IMR-90 (cell line): ENCODE results near the gene CFAP221. TPM values are rescaled to one million over a fixed set of nuclear protein-coding genes. Genes with fewer than 3 reads are reported as not detected.

Experiments
- ATAC-seq: fragments of 200-7000 bp; cut with Tn5 transposase; 2 replicates; pipeline ENCODE4 v1.9.1; 2020; ENCODE audit warnings: low read depth, mild to moderate bottlenecking, moderate library complexity
- BruUV-seq: library from RNA; stranded (reverse); fragments of 400-500 nt; replicated peaks from 2 replicates; lab custom pipeline; 2021; lab: Mats Ljungman, UMichigan
- CTCF ChIA-PET: fragments of 300-600 bp; formaldehyde crosslinking; extraction: SDS; loops from one replicate; lab custom pipeline; 2021; ENCODE audit warnings: antibody characterized with exemption; lab: Yijun Ruan, JAX
- POLR2A ChIA-PET: fragments of 300-600 bp; sonication (Branson Sonifier 250); formaldehyde crosslinking; loops from one replicate; lab custom pipeline; 2022; ENCODE audit warnings: antibody characterized with exemption; ENCODE audit not compliant: unreplicated experiment; lab: Charles Lee
- DNase-seq: peaks from one replicate; pipeline ENCODE4 v3.0.0; 2013
- H2AFZ ChIP-seq: replicated peaks from 2 replicates; pipeline ENCODE3; 2013; ENCODE audit warnings: low read length, mild to moderate bottlenecking; ENCODE audit not compliant: poor library complexity
- H2AK5ac ChIP-seq: 2 replicates; pipeline ENCODE4 v1.6.1; 2013; ENCODE audit warnings: low read depth, low read length, inconsistent platforms
- H2AK9ac ChIP-seq: replicated peaks from 2 replicates; pipeline ENCODE3; 2013; ENCODE audit warnings: mild to moderate bottlenecking, low read depth, low read length, moderate library complexity; ENCODE audit not compliant: poor library complexity
- H2BK120ac ChIP-seq: 2 replicates; pipeline ENCODE4 v1.6.1; 2013; ENCODE audit warnings: low read depth, low read length, inconsistent platforms
- H2BK15ac ChIP-seq: 3 replicates; pipeline ENCODE4 v1.6.1; 2013; ENCODE audit warnings: low read depth, low read length, inconsistent platforms
- H2BK20ac ChIP-seq: 2 replicates; pipeline ENCODE4 v1.6.1; 2013; ENCODE audit warnings: low read depth, mild to moderate bottlenecking, inconsistent platforms, low read length, moderate library complexity
- H2BK5ac ChIP-seq: 2 replicates; pipeline ENCODE4 v1.6.1; 2013; ENCODE audit warnings: mild to moderate bottlenecking, low read depth, low read length, inconsistent platforms; ENCODE audit not compliant: poor library complexity, severe bottlenecking
- H3K14ac ChIP-seq: replicated peaks from 2 replicates; pipeline ENCODE4 v1.6.1; 2013; ENCODE audit warnings: low read depth, low read length, inconsistent platforms
- H3K18ac ChIP-seq: 2 replicates; pipeline ENCODE4 v1.6.1; 2013; ENCODE audit warnings: low read depth, low read length, control low read depth
- H3K23ac ChIP-seq: 2 replicates; pipeline ENCODE4 v1.6.1; 2013; ENCODE audit warnings: low read depth, low read length, inconsistent platforms
- H3K27ac ChIP-seq: 2 replicates; pipeline ENCODE4 v1.5.1; 2013; ENCODE audit warnings: mild to moderate bottlenecking, control low read depth, low read length; ENCODE audit not compliant: insufficient read depth
- H3K27me3 ChIP-seq: 2 replicates; pipeline ENCODE4 v1.6.1; 2013; ENCODE audit warnings: low read length; ENCODE audit not compliant: control insufficient read depth, insufficient read depth
- H3K36me3 ChIP-seq: 2 replicates; pipeline ENCODE4 v1.6.1; 2013; ENCODE audit warnings: low read length, mixed read lengths; ENCODE audit not compliant: control insufficient read depth, insufficient read depth
- H3K4ac ChIP-seq: 2 replicates; pipeline ENCODE4 v1.6.1; 2013; ENCODE audit warnings: low read depth, low read length, inconsistent platforms
- H3K4me1 ChIP-seq: 2 replicates; pipeline ENCODE4 v1.6.1; 2013; ENCODE audit warnings: low read length, mixed read lengths; ENCODE audit not compliant: control insufficient read depth, insufficient read depth
- H3K4me2 ChIP-seq: 2 replicates; pipeline ENCODE4 v1.6.1; 2013; ENCODE audit warnings: low read depth, mild to moderate bottlenecking, control low read depth, low read length, moderate library complexity
- H3K4me3 ChIP-seq: 2 replicates; pipeline ENCODE4 v1.5.1; 2013; ENCODE audit warnings: low read depth, mild to moderate bottlenecking, control low read depth, low read length, moderate library complexity; ENCODE audit not compliant: insufficient read depth
- H3K56ac ChIP-seq: 2 replicates; pipeline ENCODE4 v1.6.1; 2013; ENCODE audit warnings: low read length, inconsistent platforms; ENCODE audit not compliant: insufficient read depth; ENCODE audit errors: extremely low read depth
- H3K79me1 ChIP-seq, 2 experiments: 2 replicates each; pipeline ENCODE4 v1.6.1; 2013; ENCODE audit warnings: low read length in 2 of 2, inconsistent platforms in 1 of 2, low read depth in 1 of 2
- H3K9ac ChIP-seq: 2 replicates; pipeline ENCODE4 v1.6.1; 2013; ENCODE audit warnings: low read depth, low read length, control low read depth
- H3K9me1 ChIP-seq: 2 replicates; pipeline ENCODE4 v1.6.1; 2013; ENCODE audit warnings: low read length, inconsistent platforms; ENCODE audit not compliant: insufficient read depth
- H3K9me3 ChIP-seq: 2 replicates; pipeline ENCODE4 v1.6.1; 2013; ENCODE audit warnings: low read length; ENCODE audit not compliant: control insufficient read depth, insufficient read depth
- H4K20me1 ChIP-seq: 2 replicates; pipeline ENCODE4 v1.6.1; 2013; ENCODE audit warnings: low read length, inconsistent platforms; ENCODE audit not compliant: insufficient read depth
- H4K5ac ChIP-seq: 2 replicates; pipeline ENCODE4 v1.6.1; 2013; ENCODE audit warnings: mild to moderate bottlenecking, low read depth, low read length, control low read depth
- H4K8ac ChIP-seq, 2 experiments: 2 replicates each; pipeline ENCODE4 v1.6.1; 2013; ENCODE audit warnings: low read depth in 2 of 2, low read length in 2 of 2, control low read depth in 1 of 2, inconsistent platforms in 1 of 2
- H4K91ac ChIP-seq: 2 replicates; pipeline ENCODE4 v1.6.1; 2013; ENCODE audit warnings: low read depth, low read length, inconsistent platforms; ENCODE audit not compliant: insufficient read depth
- BHLHE40 ChIP-seq: fragments of 150-350 bp; IDR thresholded peaks from 2 replicates; pipeline ENCODE4 v1.6.1; 2016; ENCODE audit warnings: mild to moderate bottlenecking, low read depth, low read length
- WGBS, 2 experiments: methylation state at CpG; one replicate each; pipeline versions ENCODE4 v1.1.5 to v1.1.7; 2013; ENCODE audit warnings: missing lambda C conversion rate in 2 of 2; ENCODE audit not compliant: insufficient read length in 1 of 2; ENCODE audit errors: extremely low coverage in 2 of 2; 5-methylcytosine and 5-hydroxymethylcytosine counted together
- dilution Hi-C: fragments of 300-500 bp; cut with HindIII; formaldehyde crosslinking; loops from one replicate; pipeline ENCODE4 v1.14.3; 2018; ENCODE audit warnings: low sequenced_read_pairs; ENCODE audit not compliant: unreplicated experiment
- in situ Hi-C: fragments of 300-500 bp; cut with MboI; formaldehyde crosslinking; loops from 3 replicates; pipeline ENCODE4 v1.14.3; 2019; ENCODE audit warnings: low sequenced_read_pairs, inconsistent platforms, mixed read lengths
- intact Hi-C: fragments of 100-400 bp; cut with micrococcal nuclease; formaldehyde crosslinking; loops from 2 replicates; pipeline ENCODE4 v1.10.0; 2022
- polyA plus RNA-seq, 3 experiments: library from polyadenylated mRNA; depleted of rRNA; stranded (reverse); fragments of >200 nt; gene quantifications; 2 replicates each; pipeline ENCODE4 v1.2.3, GENCODE V29; 2012; ENCODE audit warnings: low replicate concordance in 1 of 3
- total RNA-seq: library from RNA; depleted of rRNA; stranded (reverse); fragments of >200 nt; gene quantifications from 2 replicates; pipeline ENCODE4 v1.2.3, GENCODE V29; 2012

CFAP221 gene
- total and polyA plus RNA-seq, 2 of the 4 experiments (the other 2 are of a cell fraction), result not detected

DNA sequence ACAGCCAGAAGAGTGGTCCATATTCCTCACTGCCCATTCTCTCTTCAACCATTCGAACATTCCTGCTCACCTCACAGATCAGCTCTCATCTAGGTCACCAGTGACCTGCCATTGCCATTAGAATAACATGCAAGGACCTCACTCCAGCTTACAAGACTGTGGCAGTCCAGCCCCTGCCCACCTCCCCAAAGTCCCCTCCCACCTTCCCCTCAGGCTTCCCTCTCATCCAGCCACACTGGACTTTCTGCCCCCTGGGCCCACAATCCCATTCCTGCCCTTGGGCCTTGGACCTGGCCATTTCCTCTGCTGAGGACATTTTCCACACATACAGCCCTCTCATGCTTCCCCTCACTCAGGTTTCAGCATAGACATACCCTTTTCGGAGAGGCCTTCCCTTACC lies 129.5 kb downstream of the CFAP221 start:
- Histone ChIP-seq H3K4ac (no peak overlapping the region), H2BK20ac (no peak overlapping the region), H2BK120ac (no peak overlapping the region), H2AK5ac (no peak overlapping the region), H3K4me3 (no peak overlapping the region), H2AK9ac (no peak overlapping the region), H3K9me1 (no peaks in the 10 kb centered on the region), H3K14ac (no peak overlapping the region), H3K23ac (no peak overlapping the region), H4K91ac (no peak overlapping the region), H3K9ac (no peak overlapping the region), H3K27me3 (peaks cover 33% of the 10 kb centered on the region), H2BK5ac (no peak overlapping the region), H3K79me1 (no peaks in the 10 kb centered on the region), H2AFZ (no peak overlapping the region), H4K20me1 (no peaks in the 10 kb centered on the region), H2BK15ac (no peak overlapping the region), H3K56ac (no peak overlapping the region), H3K4me1 (no peaks in the 10 kb centered on the region), H4K8ac (no peak overlapping the region), H3K4me2 (no peak overlapping the region), H3K36me3 (no peaks in the 10 kb centered on the region), H4K5ac (no peak overlapping the region), H3K18ac (no peak overlapping the region), H3K9me3 (no peaks in the 10 kb centered on the region), H3K27ac (no peak overlapping the region)
- in situ Hi-C loops, result no loop called here
- ATAC-seq (no peak), DNase-seq (no peak)
- BruUV-seq, result no TSS peak
- CTCF ChIA-PET, result no interaction called here
- intact Hi-C loops, result no loop called here
- WGBS, 2 experiments, result 50% methylated on average over 1 of the region's 2 CpGs; no CpG with 5 or more reads in 1 of the 2 experiments
- no peak for TF ChIP-seq BHLHE40
- POLR2A ChIA-PET, result no interaction called here
- dilution Hi-C loops, result no loop called here
